IPS-18c (cell line): Measurements from ENCODE around the gene SLC4A4.

Source experiments
- H3K4me3 ChIP-seq: 2 replicates; pipeline ENCODE4 v1.7.0; 2013; ENCODE audit warnings: low read depth, mild to moderate bottlenecking, low read length, moderate library complexity; ENCODE audit not compliant: insufficient read depth
- H3K9me3 ChIP-seq: one replicate; pipeline ENCODE4 v1.6.1; 2013; ENCODE audit warnings: mild to moderate bottlenecking, low read length, moderate library complexity; ENCODE audit not compliant: control insufficient read depth, insufficient read depth

SLC4A4 gene

DNA sequence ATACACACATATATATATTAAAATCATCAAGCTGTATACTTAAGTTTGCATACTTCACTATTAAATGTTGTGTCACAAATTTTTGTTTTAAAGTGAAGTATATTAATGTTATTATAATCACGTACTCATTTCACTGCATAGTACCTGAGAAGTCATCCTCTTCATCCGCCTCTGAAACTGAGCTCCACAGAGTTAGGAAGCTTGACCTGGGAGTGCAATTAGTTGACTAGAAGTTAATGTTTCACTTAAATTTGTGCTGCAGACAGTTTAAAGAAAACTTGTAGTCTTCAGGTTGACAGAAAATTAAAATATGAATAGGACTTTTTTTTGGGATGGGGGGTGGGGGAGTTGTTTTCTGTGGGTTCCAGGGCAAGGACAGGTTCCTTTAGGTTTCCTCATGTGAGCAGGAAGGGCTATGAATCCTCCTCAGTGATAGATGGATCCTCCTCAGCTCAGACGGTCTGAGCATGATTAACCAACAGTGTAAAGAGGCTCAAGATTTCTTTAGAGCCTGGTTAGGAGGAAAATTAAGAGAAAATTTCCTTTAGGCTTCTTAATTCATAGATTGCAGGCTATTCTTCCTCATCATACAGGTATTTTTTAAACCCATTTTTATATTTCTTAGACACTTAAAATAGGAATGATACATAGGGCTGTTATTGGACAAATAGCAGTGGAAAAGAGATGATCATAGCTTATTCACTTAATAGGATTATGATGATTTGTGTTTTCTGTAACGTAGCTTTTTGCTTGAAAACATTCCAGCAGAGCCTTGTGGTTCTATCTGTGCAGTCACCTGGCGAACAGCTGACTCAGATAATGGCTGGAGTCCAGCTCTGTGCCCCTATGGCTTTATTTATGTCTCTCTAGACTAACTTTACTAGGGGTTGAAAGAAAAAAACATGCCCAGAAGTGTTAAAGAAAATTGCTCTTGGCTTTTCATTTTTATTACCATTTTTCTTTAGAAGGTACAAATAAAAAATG, 102.7 kb downstream of the SLC4A4 start:
- peaks cover 2% of the 10 kb centered on the region for H3K9me3 ChIP-seq
- no peak overlapping the region for H3K4me3 ChIP-seq

GRCh38 chr4:71442336-71442735, 103.5 kb downstream of the SLC4A4 start:
- peaks cover 2% of the 10 kb centered on the region for H3K9me3 ChIP-seq
- no peak overlapping the region for H3K4me3 ChIP-seq

DNA sequence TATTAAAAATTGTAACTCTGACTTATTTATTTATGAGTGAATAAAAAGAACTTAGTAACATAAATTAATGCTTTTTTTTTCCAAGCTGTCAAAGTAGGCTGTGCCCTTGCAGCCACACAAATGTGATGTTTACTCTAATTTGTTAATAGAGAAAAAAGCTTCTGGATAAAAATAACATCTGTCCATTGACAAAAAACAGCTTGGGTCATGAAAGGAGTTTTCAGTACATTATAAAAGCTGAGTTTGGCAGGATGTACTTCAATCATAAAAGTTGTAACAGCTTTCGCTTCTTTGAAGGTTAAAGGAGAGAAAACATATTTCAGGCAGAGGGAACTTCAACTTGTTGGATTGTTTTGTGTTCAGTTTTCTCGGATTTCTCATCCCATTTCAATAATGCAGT, 105.6 kb downstream of the SLC4A4 start:
- H3K4me3 ChIP-seq = no peak overlapping the region
- no peaks in the 10 kb centered on the region for H3K9me3 ChIP-seq

DNA sequence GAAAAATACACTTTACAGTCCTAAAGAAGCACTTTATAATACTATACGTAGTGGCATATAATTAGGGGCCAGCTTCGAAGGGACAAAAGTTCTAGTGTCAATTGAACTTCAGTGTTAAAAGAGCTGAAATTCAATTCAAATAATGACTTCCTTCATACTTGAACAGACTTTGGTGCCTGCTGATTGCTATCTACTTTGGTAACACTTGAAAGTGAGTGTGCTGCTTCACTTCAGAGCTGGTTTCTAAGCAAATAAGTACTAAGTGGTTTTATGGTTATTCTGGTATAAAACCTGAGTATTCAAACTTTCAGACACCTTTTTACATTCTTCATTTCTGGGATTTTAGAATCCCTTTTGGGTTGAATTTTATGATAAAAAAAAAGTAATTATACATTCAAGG, 107.0 kb downstream of the SLC4A4 start:
- Histone ChIP-seq H3K9me3 (no peaks in the 10 kb centered on the region), H3K4me3 (no peak overlapping the region)

GRCh38 chr4:71446479-71447081, 107.8 kb downstream of the SLC4A4 start:
- H3K4me3 ChIP-seq = no peak overlapping the region
- H3K9me3 ChIP-seq = no peaks in the 10 kb centered on the region

DNA sequence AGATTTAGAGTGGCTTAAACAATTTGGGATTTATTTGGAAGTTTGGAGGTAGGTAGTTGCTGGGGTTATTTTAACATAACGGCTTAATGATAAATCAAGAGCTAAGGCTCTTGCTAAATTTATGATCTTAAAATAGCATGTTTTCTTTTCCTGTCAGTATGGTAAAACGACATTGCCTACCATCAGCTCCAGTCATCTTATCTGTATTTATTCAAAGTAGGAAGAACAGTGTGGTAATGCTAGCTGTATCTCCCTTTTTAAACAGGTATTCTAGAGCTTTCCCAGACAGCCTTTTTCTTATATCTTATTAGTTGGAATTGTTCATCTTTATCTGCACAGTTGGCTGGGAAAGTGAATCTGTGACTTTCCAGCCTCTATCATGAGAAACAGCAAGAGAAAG, 110.2 kb downstream of the SLC4A4 start:
- Histone ChIP-seq H3K9me3 (peaks cover 2% of the 10 kb centered on the region), H3K4me3 (no peak overlapping the region)

DNA sequence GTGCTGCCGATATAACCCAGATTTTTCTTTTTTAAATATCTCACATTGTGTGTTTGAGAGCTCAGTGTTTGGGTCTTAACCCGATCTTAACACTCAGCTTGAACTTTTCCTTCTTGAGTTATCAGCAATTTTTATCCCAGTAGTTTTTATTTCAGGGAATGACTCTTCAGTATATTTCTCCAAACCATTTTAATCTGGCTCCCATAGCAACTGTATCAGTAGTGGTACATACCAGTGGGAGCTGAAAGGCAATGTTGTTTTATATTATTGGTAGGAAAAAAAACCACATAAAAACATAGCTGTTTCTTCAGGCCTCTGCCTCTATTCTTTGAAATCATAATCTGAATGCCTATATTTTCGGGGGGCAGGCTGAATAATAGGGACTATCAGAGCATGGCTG, 111.1 kb downstream of the SLC4A4 start:
- H3K9me3 ChIP-seq = peaks cover 2% of the 10 kb centered on the region
- H3K4me3 ChIP-seq = no peak overlapping the region

GRCh38 chr4:71453531-71453930, 114.7 kb downstream of the SLC4A4 start:
- Histone ChIP-seq H3K9me3 (peaks cover 2% of the 10 kb centered on the region), H3K4me3 (no peak overlapping the region)

GRCh38 chr4:71456841-71457240, 118.0 kb downstream of the SLC4A4 start:
- peaks cover 2% of the 10 kb centered on the region for H3K9me3 ChIP-seq
- H3K4me3 ChIP-seq = no peak overlapping the region

- Histone ChIP-seq H3K9me3 (no peaks in the 10 kb centered on the region), H3K4me3 (no peak overlapping the region)
These were observed 121.6 kb downstream of the SLC4A4 start for GRCh38 chr4:71460371-71460770.

DNA sequence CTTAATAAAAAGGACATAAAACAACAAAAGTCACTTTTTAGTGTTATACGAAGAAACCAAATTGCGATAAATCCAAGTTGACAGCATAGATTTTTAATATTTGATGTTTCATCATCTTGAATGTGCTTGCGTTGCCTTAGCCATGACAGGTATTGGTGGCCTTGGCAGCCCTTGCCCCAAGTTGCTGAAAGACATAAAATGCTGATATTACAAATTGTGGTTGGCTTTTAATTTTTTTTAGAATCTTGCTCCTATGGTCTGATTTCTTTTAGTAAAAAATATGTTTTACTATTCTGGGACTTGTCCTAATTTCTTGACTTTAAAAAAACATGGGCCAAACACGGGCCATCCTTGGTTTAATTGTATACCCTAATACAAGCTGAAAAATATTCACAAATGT, 122.6 kb downstream of the SLC4A4 start:
- Histone ChIP-seq H3K4me3 (no peak overlapping the region), H3K9me3 (no peaks in the 10 kb centered on the region)

DNA sequence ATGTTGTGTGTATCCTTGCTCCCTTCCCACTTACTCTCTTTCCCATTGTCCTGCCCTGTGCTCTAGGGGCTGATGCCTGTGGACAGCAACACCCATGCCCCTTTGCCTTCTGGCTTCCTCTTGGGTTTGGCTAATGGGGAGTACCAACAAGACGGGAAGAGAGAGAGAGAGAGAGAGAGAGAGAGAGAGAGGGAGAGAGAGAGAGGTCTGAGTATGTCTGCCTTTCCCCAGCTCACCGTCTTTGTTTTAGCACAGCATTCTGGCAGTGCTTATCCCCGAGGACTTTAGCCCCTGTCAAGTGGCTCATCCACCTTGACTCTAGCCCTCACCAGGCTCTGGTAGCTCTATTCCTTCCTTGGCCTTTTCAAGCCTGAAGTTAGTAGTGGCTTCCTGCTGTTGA, 128.0 kb downstream of the SLC4A4 start:
- Histone ChIP-seq H3K4me3 (no peak overlapping the region), H3K9me3 (no peaks in the 10 kb centered on the region)

DNA sequence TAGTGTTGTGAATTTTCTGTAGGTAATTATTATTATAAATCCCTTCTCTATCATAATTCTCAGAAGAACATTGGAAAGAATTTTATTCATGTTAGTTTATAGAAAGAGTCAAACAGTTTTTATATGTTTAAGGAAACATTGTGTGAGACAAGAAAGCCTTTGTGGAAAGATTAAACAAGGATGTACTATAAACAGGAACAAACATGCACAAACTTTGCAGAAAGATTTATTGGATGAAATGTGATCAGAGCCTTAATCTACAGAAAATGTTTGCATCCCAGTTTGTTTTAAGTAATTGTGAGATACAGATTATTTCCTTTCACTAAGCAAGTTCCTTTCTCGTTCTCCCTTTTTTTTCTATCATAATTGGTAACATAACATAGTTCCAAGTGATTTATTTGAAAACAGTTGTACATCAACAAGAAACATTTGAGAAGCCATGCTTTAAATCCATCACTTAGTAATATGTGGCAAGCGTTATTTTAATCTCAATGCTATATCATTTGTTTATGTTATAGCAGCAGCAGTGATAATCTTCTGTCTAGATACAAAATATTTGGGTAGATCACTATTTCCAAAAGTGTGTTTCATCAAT, 129.4 kb downstream of the SLC4A4 start:
- H3K4me3 ChIP-seq = no peak overlapping the region
- H3K9me3 ChIP-seq = no peaks in the 10 kb centered on the region

DNA sequence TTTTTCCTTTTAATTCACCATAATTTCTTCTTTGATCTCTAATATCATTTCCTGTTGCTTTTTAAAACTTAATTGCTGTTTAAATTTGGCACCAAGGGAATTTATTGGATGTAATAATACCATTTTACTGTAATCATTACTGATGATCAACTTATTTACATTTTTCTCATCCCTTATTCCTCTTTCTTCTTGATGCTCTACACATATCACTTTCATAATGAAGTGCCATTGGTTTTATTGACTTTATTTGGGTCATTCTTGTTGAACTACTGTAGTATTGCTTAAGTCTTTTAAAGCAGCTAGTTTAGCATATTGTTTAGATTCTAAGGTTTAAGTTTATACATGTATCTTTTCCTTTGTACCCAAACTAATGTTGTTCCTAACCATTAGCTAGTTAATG, 130.7 kb downstream of the SLC4A4 start:
- Histone ChIP-seq H3K9me3 (no peaks in the 10 kb centered on the region), H3K4me3 (no peak overlapping the region)

DNA sequence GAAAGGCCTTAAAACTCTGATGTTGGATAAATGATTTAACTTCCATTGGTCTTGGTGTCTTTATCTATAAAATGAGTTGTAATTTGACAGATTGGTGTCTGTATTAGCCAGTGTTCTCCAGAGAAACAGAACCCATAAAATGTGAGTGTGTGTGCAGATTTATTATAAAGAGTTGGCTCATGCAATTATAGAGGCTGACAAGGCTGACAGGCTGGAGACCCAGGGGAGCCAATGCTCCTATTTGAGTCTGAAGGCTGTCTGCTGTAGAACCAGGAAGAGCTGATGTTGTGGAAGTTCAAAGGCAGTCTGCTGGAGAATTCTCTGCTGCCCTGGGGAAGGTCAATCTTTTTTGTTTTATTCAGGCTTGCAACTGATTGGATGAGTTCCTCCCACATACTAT, 131.7 kb downstream of the SLC4A4 start:
- Histone ChIP-seq H3K9me3 (no peaks in the 10 kb centered on the region), H3K4me3 (no peak overlapping the region)

DNA sequence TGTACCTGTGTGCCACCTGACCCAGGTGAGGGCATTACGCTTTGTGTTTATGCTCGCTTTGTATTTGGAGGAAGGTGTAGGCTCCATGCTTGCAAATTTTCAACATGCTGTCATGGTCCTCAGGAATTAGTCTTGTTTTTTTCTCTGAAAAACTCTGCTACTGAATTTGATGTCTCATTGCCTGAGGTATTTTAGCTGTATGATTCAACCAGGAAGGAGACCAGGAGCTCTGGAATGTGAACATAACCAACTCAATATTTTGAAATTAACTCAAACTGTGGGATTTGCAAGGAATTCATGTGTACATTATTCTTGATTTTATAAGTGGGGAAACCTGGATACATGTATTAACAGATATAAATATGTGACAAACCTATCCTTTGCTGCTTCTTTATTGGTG, 134.1 kb downstream of the SLC4A4 start:
- no peaks in the 10 kb centered on the region for H3K9me3 ChIP-seq
- no peak overlapping the region for H3K4me3 ChIP-seq

GRCh38 chr4:71473541-71474240, 134.9 kb downstream of the SLC4A4 start:
- Histone ChIP-seq H3K4me3 (no peak overlapping the region), H3K9me3 (no peaks in the 10 kb centered on the region)
